Cardiac muscle cell (in vitro differentiated cells and primary cell): ENCODE data around the gene PDK2. TPM values are rescaled to one million over a fixed set of nuclear protein-coding genes. Genes with fewer than 3 reads are reported as not detected.

Source experiments
- DNase-seq, 2 donors: peaks; one replicate each; pipeline versions ENCODE4 v3.0.0 to v3.0.0-alpha.2; 2010 to 2017; ENCODE audit warnings: low read depth in 1 of 2, low spot score in 1 of 2
- H3K27ac ChIP-seq: fragments of 200-600 bp; sonication (generic); 2 replicates; pipeline ENCODE4 v1.5.1; 2016
- H3K27me3 ChIP-seq: fragments of 200-600 bp; sonication (generic); 2 replicates; pipeline ENCODE4 v1.6.0; 2016; ENCODE audit warnings: control low read depth
- H3K36me3 ChIP-seq: fragments of 200-600 bp; sonication (generic); 2 replicates; pipeline ENCODE4 v1.5.1; 2016; ENCODE audit warnings: control low read depth
- H3K4me1 ChIP-seq: fragments of 200-600 bp; sonication (generic); 2 replicates; pipeline ENCODE4 v1.8.1; 2017; ENCODE audit warnings: low read depth, mild to moderate bottlenecking, mixed run types
- H3K4me3 ChIP-seq: fragments of 200-600 bp; sonication (generic); 2 replicates; pipeline ENCODE4 v1.5.1; 2016; ENCODE audit warnings: mild to moderate bottlenecking
- H3K9me3 ChIP-seq: fragments of 200-600 bp; sonication (generic); 2 replicates; pipeline ENCODE4 v1.5.1; 2017; ENCODE audit warnings: low read depth, mild to moderate bottlenecking, control low read depth
- CTCF ChIP-seq: IDR thresholded peaks from 2 replicates; pipeline ENCODE4 v1.5.1; 2012; ENCODE audit warnings: low read depth, mild to moderate bottlenecking, low read length
- polyA plus RNA-seq: library from polyadenylated mRNA; unstranded; fragments of >200 nt; fragmentation: Nextera tagmentation; extraction: Ambion mirVana; gene quantifications from 2 replicates; pipeline ENCODE4 v1.2.1, GENCODE V29; 2016
- total RNA-seq: library from RNA; depleted of rRNA; stranded (reverse); fragments of >200 nt; gene quantifications from 2 replicates; pipeline ENCODE4 v1.2.3, GENCODE V29; 2016

PDK2 gene
- total and polyA plus RNA-seq, 2 experiments from 2014 or later: 88.5 to 146 TPM

GRCh38 chr17:50136096-50136687, 41.0 kb downstream of the PDK2 start:
- Histone ChIP-seq H3K27me3 (peaks cover under 1% of the 10 kb centered on the region), H3K4me3 (no peak overlapping the region), H3K4me1 (peaks cover 9% of the 10 kb centered on the region), H3K36me3 (peaks cover 41% of the 10 kb centered on the region), H3K9me3 (no peaks in the 10 kb centered on the region), H3K27ac (no peak overlapping the region)
- no peak for DNase-seq
- TF ChIP-seq CTCF: no peak

- no peak for DNase-seq
- Histone ChIP-seq H3K36me3 (peaks cover 41% of the 10 kb centered on the region), H3K4me1 (peaks cover 9% of the 10 kb centered on the region), H3K9me3 (no peaks in the 10 kb centered on the region), H3K27me3 (no peaks in the 10 kb centered on the region), H3K4me3 (no peak overlapping the region), H3K27ac (no peak overlapping the region)
- no peak for TF ChIP-seq CTCF
These were observed 41.9 kb downstream of the PDK2 start for GRCh38 chr17:50137042-50137441.

GRCh38 chr17:50139185-50139783, 44.1 kb downstream of the PDK2 start:
- H3K27me3 ChIP-seq: no peaks in the 10 kb centered on the region
- no peak overlapping the region for H3K4me3 ChIP-seq
- H3K36me3 ChIP-seq: peaks cover 55% of the 10 kb centered on the region
- no peak overlapping the region for H3K27ac ChIP-seq
- DNase-seq: no peak
- H3K4me1 ChIP-seq: no peaks in the 10 kb centered on the region
- H3K9me3 ChIP-seq: no peaks in the 10 kb centered on the region
- no peak for TF ChIP-seq CTCF

GRCh38 chr17:50139950-50140885, 45.1 kb downstream of the PDK2 start:
- Histone ChIP-seq H3K36me3 (peaks cover 61% of the 10 kb centered on the region), H3K9me3 (no peaks in the 10 kb centered on the region), H3K4me1 (no peaks in the 10 kb centered on the region), H3K4me3 (no peak overlapping the region), H3K27ac (no peak overlapping the region), H3K27me3 (no peaks in the 10 kb centered on the region)
- peak; percentile 70 to 87 for DNase-seq
- peak; percentile 59 for TF ChIP-seq CTCF

- Histone ChIP-seq H3K4me1 (no peaks in the 10 kb centered on the region), H3K9me3 (no peaks in the 10 kb centered on the region), H3K27ac (no peak overlapping the region), H3K4me3 (no peak overlapping the region), H3K36me3 (peaks cover 54% of the 10 kb centered on the region), H3K27me3 (no peaks in the 10 kb centered on the region)
- DNase-seq: no peak
- no peak for TF ChIP-seq CTCF
These were observed 46.0 kb downstream of the PDK2 start for GRCh38 chr17:50141026-50141744.
